NCI-H510A treated with DMSO at 0.1 percent for 48 hours (cell line): ENCODE results near the gene GNAL.
"Not testable (repeated sequence)": the region's sequence is repeated elsewhere in the genome, so short reads cannot be mapped to it uniquely, and the experiment has no call there.

Experiments used
- DNase-seq: peaks from one replicate; lab custom pipeline; 2025; lab: John Stamatoyannopoulos, UW

Gene GNAL

DNA sequence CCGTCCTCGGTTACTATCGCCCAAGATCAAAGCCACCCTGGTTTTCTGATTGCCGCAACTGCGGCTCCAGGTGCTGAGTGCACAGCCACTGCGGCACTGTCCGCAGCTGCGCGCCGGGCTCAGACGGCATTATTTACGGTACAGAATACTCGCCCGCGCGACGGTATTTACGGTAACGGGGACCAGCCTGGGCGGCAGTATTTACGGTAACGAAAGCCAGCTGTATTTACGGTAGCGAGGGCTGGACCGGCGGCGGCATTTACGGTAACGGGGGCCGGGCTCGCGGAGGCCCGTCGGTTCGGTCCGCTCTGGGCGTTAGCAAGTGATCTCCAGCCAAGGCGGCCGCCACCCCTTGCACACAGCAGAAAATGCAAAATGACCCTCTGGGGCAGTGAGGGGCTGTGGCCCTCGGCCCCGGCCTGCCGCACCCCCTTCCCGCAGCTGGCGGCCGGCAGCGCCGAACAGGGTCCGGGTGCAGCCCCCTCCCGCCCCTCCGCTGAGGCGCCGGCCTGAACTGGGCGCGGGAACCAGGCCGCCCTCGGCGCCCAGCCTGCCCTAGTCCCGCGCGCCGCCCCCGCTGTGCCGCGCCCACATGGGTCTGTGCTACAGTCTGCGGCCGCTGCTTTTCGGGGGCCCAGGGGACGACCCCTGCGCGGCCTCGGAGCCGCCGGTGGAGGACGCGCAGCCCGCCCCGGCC, at the start of gene GNAL:
Gene GNAL (plus strand): TSS at position 293 of the 697 bp plus-strand sequence. CDS start 300 bp downstream, at position 593.
- DNase-seq: peak; percentile 81

DNA sequence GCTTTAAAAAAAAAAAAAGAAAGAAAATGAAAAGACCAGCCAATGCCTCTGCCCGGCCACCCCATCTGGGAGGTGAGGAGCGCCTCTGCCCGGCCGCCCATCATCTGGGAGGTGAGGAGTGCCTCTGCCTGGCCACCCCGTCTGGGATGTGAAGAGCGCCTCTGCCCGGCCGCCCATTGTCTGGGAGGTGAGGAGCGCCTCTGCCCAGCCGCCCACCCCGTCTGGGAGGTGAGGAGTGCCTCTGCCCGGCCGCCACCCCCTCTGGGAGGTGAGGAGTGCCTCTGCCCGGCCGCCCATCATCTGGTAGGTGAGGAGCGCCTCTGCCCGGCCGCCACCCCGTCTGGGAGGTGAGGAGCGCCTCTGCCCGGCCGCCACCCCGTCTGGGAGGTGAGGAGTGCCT, 41.8 kb upstream of the GNAL start:
- DNase-seq: not testable (repeated sequence)

DNA sequence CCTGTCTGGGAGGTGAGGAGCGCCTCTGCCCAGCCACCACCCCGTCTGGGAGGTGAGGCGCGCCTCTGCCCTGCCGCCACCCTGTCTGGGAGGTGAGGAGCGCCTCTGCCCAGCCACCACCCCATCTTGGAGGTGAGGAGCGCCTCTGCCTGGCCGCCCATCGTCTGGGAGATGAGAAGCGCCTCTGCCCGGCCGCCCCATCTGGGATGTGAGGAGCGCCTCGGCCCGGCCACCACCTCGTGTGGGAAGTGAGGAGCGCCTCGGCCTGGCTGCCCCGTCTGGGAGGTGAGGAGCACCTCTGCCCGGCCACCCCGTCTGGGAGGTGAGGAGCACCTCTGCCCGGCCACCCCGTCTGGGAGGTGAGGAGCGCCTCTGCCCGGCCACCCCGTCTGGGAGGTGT, 41.3 kb upstream of the GNAL start:
- DNase-seq: not testable (repeated sequence)

DNA sequence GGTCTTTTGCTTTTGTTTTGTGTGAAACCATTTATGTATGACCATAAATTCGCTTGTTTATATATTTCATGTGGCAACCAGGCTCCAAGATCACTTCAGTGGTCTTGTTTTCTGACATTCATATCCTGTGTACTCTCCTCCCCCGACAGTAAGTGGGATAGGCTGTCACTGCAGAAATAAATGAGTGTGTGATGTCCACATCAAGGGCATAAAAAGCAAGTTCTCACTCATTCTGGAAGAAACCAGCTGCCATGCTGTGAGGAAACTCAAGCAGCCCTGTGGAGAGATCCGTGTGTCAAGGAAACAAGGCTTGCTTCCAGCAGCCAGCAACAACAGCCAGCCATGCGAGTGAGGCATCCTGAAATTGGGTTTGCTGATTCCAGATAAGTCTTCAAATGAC, 39.2 kb upstream of the GNAL start:
- DNase-seq: no peak

DNA sequence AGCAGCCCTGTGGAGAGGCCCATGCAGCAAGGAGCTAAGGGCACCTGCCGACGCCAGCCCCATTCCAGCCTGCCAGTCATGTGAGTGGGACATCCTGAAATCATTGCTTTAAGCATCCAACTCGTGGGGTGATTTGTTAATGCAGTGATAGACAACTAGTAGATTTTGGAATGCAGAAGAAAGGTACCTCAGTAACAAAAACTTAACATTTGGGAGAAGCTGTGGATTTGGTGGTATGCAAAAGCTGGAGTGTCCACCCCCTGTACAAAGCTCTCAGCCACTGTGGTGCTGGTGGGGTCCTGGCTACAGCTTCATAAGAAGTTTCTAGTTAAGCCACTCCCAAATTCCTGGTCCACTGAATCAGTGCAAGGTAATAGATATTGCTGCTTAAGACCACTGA, 37.2 kb upstream of the GNAL start:
- no peak for DNase-seq

DNA sequence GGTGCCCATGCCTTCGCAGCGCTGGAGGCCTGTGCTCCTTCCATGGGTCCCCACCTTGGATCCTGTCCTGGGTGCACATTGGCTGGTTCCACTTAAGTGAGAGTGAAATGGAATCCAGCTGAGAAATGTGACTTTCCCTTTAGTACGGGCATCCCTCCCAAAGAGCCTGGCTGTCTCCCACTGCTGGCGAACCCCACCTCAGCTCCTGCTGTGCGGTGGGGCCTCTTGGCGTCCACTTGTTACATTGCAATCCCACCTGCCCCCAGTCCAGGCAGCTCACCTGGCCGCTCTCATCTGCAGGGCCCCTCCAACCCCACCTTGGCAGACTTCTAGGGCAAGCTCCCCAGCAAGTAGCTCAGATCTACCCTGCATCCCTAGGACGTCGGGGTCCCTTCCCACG, 35.5 kb upstream of the GNAL start:
- DNase-seq: no peak

DNA sequence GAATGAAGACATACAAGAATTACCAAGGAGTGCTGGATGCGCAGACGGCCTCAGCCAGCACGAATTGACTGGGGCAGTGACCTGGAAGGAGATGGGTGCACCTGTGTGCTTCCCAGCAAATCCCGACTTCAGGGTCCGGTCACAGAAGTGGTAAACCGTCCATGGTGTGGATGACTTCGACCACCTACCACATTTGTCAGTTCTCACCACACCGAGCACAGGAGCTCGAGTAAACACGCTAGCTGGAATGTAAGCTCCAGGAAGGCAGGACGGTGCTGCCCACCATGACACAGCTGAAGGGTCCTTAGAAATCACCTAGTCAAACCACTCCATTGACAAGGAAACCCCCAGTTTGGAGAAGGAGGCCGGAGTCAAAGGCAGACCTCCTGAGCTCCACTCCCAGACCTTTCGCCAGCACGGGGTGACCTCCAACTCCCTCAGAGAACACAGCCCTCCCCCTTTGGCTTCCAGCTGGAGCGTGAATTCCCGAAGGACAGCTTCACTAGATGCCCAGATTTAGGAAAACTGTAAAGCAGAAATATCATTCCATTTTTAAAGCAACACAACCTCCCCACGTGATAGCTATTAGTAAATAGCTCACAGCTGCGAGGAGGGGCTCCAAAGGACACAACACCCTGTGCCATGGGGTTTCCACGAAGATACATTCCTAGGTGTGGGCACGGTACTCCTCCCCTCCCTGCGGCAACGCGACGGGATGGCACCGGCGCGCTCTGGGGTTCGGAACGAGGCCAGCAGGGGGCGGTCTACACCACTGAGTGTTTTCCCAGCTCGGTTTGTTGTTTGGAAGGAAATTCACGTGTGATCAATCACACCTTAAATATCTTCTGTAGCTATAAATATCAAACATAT, 34.1 kb upstream of the GNAL start:
- peak; percentile 35 for DNase-seq

DNA sequence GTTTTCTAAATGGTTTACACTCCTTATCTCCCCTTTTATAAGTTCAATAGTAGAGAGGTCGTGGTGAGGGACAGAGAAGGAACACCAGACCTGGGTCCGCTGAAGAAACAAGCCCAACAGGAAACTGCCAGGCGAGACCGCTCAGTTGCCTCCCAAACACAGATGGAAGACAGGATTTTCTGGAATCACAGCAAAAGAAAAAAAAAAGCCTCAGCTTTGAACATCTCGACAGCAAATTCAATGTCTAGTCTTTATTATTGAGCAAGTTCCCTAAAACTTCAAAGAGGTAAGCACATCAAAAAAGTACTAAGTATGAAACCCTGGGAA, 33.5 kb upstream of the GNAL start:
- DNase-seq: no peak

DNA sequence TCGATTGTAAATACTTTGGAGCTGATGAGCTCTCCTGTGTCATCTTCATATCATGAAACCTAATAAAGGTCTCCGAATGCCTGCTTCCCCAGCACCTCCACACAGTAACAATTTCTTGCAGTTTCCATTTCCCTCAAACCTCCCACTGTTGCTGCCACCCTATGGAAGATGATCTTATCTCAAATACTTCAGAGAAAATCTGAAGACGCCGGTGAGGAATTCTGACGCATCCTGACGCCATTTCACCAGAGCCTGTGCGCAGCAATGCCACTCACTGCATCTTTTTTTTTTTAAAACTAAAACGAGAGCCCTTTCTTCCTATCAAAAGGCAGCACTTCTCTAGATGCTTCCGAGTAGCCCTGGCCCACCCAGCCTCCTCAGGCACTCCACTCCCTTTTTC, 31.9 kb upstream of the GNAL start:
- DNase-seq: no peak

DNA sequence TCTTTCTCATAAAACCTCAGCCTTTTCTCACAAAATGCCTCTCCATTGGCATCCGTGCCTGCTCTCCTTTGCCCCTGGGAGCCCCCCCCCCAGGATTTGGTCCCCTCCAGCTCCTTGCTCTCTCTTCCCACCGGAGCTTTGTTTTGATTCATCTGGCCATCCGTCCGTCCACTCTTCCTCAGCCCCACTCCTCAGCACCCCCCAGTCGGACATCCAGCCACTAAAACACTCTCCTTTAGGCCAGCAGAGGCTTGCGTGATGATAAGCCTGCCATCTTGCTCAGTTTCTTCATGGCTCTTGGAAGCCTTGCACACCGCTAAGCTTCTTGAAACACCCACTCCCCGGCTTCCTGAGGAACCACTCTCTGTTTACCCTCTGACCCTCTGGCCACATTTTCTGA, 31.5 kb upstream of the GNAL start:
- DNase-seq: no peak

DNA sequence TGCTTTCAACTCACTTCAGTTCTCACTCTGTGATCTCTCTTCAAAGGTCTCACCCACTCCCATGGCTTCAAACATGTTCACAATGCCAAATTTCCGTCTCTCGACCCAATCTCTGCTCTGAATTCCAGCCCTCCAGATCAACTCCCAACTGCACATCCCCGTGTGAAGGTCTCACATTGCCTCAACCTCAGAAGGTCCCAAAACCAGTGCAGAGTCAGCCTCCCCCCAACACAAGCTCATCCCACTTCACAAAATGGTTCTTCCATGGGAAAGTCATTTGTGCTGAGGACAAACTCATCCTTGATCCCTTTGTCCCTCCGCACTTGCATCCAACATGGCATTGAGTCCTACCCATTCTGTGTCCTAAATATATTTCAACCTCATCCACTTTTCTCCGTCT, 31.0 kb upstream of the GNAL start:
- DNase-seq: no peak

DNA sequence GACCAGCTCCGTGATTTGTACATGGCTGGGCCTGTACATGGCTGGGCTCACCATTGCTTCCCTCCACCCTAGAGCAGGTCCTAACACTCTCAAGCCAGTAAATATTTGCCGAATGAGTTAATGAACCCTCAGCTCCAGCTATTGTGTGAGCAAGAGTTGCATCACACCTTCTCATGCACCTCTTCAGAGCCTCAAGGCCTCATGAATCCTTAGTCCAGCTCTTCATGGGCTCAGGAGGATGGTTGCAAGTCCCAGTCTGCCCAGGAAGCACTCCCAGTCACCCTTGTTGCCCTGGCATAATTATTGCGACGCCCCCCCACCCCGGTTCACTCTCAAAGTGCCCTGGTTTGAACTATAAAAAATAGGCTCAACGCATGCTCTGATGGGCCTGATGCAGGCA, 30.1 kb upstream of the GNAL start:
- DNase-seq: peak; percentile 47

DNA sequence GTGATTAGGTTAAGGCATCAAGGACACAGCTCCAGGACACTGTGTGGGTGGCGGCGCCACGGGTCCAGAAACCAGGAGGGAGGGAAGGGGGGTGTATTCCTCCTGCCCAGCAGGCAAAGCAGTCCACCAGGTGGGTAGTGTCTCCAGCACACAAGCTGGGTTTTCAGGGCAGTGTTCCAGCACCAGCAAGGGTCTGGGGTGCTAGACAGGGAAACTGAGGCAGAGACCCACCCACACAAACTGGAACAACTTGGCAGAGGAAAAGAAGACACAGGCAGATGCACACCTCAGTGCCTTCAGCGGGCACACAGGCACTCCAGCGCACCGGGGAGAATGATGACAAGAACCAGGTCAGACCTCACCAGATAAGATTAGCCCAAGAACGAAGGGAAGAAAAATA, 28.4 kb upstream of the GNAL start:
- DNase-seq: no peak

DNA sequence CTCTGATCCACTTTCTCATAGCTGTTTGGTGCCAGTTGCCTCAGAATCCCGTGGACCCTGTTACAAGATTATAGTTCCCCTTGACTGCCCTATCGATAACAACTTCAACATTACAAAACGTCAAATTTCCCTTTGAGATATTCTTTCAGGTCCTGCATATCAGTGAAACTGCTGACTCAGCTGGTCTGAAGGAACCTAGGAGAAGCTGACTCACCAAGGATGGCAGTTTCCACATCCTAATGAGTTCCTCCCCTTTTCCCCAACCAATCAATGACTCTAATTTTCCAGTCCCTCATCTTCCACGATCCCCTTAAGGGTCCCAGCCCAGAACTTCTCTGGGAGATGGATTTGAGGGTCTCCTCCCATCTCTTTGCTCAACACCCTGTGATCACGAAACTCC, 27.6 kb upstream of the GNAL start:
- no peak for DNase-seq

DNA sequence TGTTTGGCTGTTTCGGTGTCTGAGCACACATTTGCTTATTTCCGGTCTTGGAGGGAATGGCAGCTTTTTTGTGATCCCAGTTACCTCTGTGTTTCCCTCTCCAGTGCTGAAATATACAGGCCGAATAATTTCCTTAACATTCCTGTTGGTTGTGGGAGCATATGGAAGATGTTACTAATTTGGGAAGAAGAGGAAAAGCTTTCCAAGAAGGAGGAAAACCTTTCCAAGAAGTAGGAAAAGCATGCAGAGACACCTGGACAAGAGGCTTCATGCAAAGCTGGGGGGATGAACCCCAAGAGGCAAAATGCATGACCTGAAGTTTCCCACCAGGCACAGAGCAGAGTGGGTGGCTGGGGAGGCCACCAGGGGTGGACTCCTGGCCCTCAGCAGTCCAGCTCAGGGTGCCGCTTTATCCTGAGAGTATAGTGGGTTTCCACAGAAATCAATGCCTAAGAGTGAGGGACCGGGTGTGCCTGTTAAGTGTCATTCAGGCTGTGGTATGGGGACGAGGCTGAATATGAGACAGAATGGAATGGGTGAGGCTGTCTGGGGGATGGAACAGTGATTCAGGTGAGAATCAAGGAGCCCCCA, 25.5 kb upstream of the GNAL start:
- no peak for DNase-seq

DNA sequence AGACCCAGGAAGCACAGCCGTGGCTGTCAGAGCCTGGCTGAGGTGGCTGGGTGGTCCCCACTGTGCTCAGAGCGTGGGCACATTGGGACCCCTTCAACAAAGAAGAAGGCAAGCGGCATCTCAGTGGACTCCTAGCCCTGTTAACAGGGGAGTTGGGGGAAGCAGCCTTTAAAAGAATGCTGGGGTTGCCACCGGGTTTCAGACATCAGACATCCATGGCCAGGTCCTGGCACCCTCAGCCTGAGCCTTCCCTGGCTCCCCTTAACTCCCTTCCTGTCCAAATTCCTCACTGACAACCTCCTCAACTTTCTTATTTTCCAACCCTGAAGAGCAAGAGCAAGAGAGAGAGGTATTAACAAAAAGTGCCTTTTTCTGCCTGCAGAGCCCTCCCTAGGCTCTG, 24.8 kb upstream of the GNAL start:
- no peak for DNase-seq

DNA sequence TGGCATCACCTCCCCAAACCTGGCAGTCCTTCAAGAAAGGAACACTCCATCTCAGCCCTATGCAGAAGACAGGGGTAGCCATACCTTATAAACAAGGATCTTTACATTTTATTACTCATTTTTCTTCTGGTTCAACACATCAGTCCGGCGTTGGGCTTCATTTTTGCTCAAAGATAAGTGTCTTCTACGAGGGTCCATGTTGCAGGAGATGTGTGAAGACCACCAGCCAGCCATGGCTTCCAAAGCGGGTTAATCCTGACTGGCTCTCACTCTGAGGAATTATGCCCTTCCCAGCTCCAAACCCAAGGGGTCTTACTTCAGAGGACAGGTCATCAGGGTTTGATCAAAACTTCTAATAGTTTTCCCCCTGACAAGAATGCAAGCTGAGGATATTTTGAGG, 23.9 kb upstream of the GNAL start:
- DNase-seq: no peak

DNA sequence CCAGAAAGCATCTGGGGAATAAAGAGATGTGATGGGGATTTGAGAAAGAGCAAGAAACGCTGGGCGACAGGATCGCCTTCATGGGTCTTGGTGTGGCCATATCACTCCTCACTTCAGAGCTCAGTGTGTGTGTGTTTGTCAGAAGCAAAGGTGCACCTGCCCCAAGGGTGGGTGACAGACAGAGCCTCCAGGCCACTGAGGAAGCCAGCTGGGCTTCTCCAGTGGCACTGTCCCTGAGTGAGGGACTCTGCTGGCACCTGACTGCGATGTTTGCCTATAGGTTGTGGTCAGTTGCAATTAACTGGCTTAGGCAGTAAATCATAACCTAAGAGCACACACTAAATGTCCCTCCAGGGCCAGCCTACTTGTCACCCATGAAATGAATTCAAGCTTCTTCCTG, 23.5 kb upstream of the GNAL start:
- DNase-seq: peak; percentile 31

DNA sequence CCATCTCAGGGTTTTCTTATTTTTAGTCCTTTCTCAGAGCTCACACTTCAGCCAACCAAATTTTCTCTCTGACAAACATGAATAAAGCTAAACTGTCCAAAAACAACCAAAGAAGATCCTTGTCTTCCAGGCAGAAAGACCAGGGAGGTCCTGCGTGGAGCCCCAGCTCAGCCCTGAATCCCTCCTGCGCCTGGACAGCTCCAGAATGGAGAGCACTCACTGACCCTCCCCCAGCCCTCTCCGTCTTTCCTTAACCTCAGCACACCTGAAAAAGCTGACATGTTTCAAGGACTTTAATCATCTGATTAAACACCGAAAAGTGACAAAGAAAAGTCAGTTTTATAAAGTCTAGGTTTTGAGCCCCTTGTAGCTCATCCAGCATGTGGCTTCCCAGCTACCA, 22.9 kb upstream of the GNAL start:
- DNase-seq: no peak

DNA sequence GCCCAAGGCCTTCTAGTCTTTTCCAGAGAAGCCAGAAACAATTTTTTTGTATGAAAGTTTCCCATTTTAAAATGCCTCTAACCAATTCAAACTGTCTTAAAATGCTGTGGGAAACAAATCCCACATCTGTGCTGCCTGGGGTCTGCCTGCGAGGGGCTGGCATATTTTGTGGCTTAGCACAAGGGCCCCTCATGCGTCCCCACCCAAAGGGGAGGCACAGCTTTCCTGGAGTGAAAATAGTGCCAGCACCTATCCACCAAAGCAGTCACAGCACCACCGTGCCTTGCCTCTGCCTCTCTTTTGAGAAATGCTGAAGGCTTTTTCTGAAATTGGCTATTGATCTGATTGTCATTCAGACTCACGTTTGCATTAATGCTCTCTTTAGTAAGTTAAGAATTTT, 22.2 kb upstream of the GNAL start:
- no peak for DNase-seq

DNA sequence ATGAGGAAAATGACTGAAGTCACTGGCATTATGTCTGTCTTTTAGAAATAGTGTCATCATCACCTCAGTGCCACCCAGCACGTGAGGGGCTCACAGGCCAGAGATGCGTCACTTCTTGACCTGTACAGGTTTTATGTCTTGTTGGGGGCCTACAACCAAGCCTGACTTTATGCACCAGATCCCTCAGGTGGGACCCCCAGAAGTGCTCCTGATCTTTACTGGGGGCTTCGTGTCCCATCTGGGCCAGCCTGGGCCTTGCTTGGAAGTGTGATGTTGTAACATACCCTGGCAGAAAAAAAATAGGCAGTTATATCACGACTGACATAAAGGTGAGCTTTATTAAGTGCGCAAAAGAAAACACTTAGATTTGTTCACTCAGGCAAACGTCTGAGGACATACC, 21.5 kb upstream of the GNAL start:
- DNase-seq: no peak

DNA sequence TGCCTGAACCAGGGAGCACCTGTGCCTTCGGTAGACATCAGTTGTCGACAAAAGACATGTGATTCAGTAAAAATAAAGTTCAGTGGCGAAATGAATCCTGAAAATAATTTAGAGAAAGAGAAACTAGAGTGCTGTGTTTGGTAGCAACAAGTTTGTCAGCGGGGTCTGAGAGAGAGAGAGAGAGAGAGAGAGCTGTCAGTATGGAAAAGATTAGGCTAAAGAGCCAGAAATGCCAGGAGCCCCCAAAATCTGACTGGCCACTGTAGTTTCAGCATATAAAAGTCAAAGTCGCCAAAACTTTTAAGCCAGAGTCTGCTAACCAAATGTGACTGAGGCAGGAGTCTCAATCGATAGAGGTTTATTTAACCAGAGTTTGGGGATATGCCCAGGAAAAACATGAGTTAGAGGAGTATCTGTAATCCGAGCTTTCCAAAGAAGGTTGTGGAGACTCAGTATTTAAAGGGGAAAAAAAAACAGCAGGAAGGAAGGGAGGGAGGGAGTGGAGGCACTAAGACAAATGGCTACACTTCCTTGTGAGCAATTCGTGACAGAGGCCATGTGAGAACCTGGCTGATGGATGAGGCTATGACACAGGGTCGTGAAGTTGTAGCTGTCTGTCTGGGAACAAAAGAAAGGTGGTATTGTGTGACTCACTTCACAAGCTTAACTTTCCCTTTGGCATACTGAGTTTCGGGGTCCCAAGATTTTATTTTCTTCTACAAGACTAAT, 20.5 kb upstream of the GNAL start:
- no peak for DNase-seq
